HEK293T (cell line): ENCODE measurements around the gene CDK5RAP2.

Source experiments
- CTCF ChIA-PET: fragments of 350-600 bp; formaldehyde crosslinking; extraction: SDS; loops from one replicate; lab custom pipeline; 2021; ENCODE audit warnings: antibody characterized with exemption, inconsistent platforms; lab: Yijun Ruan, JAX
- POLR2A ChIA-PET: fragments of 350-600 bp; formaldehyde crosslinking; extraction: SDS; loops from one replicate; lab custom pipeline; 2020; ENCODE audit warnings: antibody characterized with exemption, inconsistent platforms; lab: Yijun Ruan, JAX
- DNase-seq: peaks from one replicate; pipeline ENCODE4 v3.0.0; 2012; ENCODE audit warnings: mixed read lengths; ENCODE audit errors: extremely low spot score
- ARNT ChIP-seq: fragments of 450-650 bp; IDR thresholded peaks from 2 replicates; pipeline ENCODE4 v1.6.1; 2017; ENCODE audit warnings: mild to moderate bottlenecking
- BHLHE40 ChIP-seq: fragments of 450-650 bp; IDR thresholded peaks from 2 replicates; pipeline ENCODE4 v1.6.1; 2016; ENCODE audit warnings: mild to moderate bottlenecking, moderate library complexity, borderline replicate concordance
- CTBP1 ChIP-seq: fragments of 450-650 bp; IDR thresholded peaks from 2 replicates; pipeline ENCODE4 v1.6.1; 2016; ENCODE audit warnings: borderline replicate concordance
- ELF4 ChIP-seq: fragments of 450-650 bp; IDR thresholded peaks from 2 replicates; pipeline ENCODE4 v1.6.1; 2017; ENCODE audit warnings: antibody characterized with exemption
- FOXA1 ChIP-seq: fragments of 450-650 bp; IDR thresholded peaks from 2 replicates; pipeline ENCODE4 v1.6.1; 2016; ENCODE audit warnings: mild to moderate bottlenecking
- FOXK2 ChIP-seq: fragments of 450-650 bp; IDR thresholded peaks from 2 replicates; pipeline ENCODE4 v1.6.1; 2016; ENCODE audit warnings: mild to moderate bottlenecking
- FOXM1 ChIP-seq: fragments of 450-650 bp; IDR thresholded peaks from 2 replicates; pipeline ENCODE4 v1.6.1; 2017; ENCODE audit warnings: mild to moderate bottlenecking, borderline replicate concordance
- HDGF ChIP-seq: fragments of 450-650 bp; IDR thresholded peaks from 2 replicates; pipeline ENCODE4 v1.6.1; 2017; ENCODE audit warnings: antibody characterized with exemption, borderline replicate concordance
- L3MBTL2 ChIP-seq: fragments of 450-650 bp; conservative IDR thresholded peaks from 2 replicates; pipeline ENCODE4 v1.6.1; 2016; ENCODE audit warnings: mild to moderate bottlenecking
- LEF1 ChIP-seq: fragments of 450-650 bp; IDR thresholded peaks from 2 replicates; pipeline ENCODE4 v1.6.1; 2017; ENCODE audit warnings: mild to moderate bottlenecking, borderline replicate concordance
- NFRKB ChIP-seq: fragments of 450-650 bp; IDR thresholded peaks from 2 replicates; pipeline ENCODE4 v1.6.1; 2016; ENCODE audit warnings: mild to moderate bottlenecking, moderate library complexity
- SP1 ChIP-seq: fragments of 450-650 bp; IDR thresholded peaks from 2 replicates; pipeline ENCODE4 v1.6.1; 2017
- SUZ12 ChIP-seq: fragments of 450-650 bp; IDR thresholded peaks from 2 replicates; pipeline ENCODE4 v1.6.1; 2016; ENCODE audit warnings: mild to moderate bottlenecking
- TARDBP ChIP-seq: fragments of 450-650 bp; IDR thresholded peaks from 2 replicates; pipeline ENCODE4 v1.6.1; 2016
- ZNF384 ChIP-seq: fragments of 450-650 bp; IDR thresholded peaks from 2 replicates; pipeline ENCODE4 v1.6.1; 2016
- TF ChIP-seq, protein P1 (sequence below): fragments of 450-650 bp; IDR thresholded peaks from 2 replicates; pipeline ENCODE4 v1.6.1; 2016

The CDK5RAP2 gene

GRCh38 chr9:120485788-120486187, 94.2 kb downstream of the CDK5RAP2 start:
- TF ChIP-seq FOXM1 = no peak
- no peak for TF ChIP-seq ELF4
- TF ChIP-seq SUZ12 = no peak
- TF ChIP-seq FOXA1 = no peak
- TF ChIP-seq TARDBP = no peak
- no peak for TF ChIP-seq NFRKB
- no peak for TF ChIP-seq HDGF
- ChIA-PET POLR2A (no interaction called here), CTCF (no interaction called here)
- DNase-seq = no peak

DNA sequence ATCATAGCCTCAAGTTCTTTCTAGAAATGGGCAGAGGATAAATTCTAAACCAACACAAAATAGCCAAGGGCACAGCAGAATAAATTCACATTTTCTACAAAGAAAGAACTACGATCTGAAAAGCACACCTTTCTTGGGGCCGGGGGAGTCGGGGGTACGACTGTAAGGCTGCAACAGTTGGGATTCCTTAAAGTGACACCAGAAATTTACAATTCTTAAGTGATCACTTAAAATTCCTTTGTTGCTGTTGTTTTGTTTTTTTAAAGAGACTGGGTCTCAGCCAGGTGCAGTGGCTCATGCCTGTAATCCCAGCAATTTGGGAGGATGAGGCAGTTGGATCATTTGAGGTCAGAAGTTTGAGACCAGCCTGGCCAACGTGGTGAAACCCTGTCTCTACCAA, 95.8 kb downstream of the CDK5RAP2 start:
- POLR2A ChIA-PET = no interaction called here
- DNase-seq = no peak
- TF ChIP-seq HDGF (no peak), FOXM1 (no peak), BHLHE40 (no peak), ZNF384 (no peak), FOXA1 (no peak), SP1 (no peak), NFRKB (no peak), ARNT (no peak), L3MBTL2 (no peak), TARDBP (no peak), FOXK2 (no peak), CTBP1 (no peak), LEF1 (no peak), SUZ12 (no peak), ELF4 (no peak)
- TF ChIP-seq, protein P1, sequence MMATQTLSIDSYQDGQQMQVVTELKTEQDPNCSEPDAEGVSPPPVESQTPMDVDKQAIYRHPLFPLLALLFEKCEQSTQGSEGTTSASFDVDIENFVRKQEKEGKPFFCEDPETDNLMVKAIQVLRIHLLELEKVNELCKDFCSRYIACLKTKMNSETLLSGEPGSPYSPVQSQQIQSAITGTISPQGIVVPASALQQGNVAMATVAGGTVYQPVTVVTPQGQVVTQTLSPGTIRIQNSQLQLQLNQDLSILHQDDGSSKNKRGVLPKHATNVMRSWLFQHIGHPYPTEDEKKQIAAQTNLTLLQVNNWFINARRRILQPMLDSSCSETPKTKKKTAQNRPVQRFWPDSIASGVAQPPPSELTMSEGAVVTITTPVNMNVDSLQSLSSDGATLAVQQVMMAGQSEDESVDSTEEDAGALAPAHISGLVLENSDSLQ = no peak
- CTCF ChIA-PET = no interaction called here

GRCh38 chr9:120482424-120483186, 97.4 kb downstream of the CDK5RAP2 start:
- POLR2A ChIA-PET = no interaction called here
- CTCF ChIA-PET = no interaction called here
- TF ChIP-seq FOXK2 (no peak), BHLHE40 (no peak), NFRKB (no peak), CTBP1 (no peak), ARNT (no peak), ELF4 (no peak), FOXM1 (no peak), LEF1 (no peak), L3MBTL2 (no peak), FOXA1 (no peak), SP1 (no peak), HDGF (no peak), SUZ12 (no peak), TARDBP (no peak), ZNF384 (no peak)
- TF ChIP-seq, protein P1 = no peak
- no peak for DNase-seq

- no peak for TF ChIP-seq NFRKB
- ChIA-PET CTCF (no interaction called here), POLR2A (no interaction called here)
- no peak for DNase-seq
Observed at GRCh38 chr9:120481846-120482245, 98.1 kb downstream of the CDK5RAP2 start.

DNA sequence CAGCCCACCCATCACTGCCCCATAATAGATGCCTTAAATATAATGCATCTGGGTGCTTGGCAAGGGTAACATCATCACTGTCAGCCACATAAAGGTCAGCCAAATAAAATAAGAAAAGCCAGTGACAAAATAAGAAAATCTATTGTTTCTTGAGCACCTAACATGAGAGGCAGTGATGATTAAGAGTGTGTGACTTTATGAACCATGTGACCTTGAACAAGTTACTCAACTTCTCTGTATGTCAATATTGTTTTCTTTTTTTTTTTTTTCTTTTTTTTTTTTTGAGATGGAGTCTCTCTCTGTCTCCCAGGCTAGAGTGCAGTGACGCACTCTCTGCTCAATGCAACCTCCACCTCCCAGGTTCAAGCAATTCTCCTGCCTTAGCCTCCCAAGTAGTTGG, 98.7 kb downstream of the CDK5RAP2 start:
- ChIA-PET POLR2A (no interaction called here), CTCF (no interaction called here)
- TF ChIP-seq HDGF = no peak
- no peak for TF ChIP-seq ELF4
- no peak for TF ChIP-seq FOXK2
- TF ChIP-seq, protein P1 = no peak
- no peak for TF ChIP-seq LEF1
- TF ChIP-seq SP1 = no peak
- no peak for TF ChIP-seq ZNF384
- TF ChIP-seq TARDBP = no peak
- no peak for TF ChIP-seq SUZ12
- no peak for TF ChIP-seq NFRKB
- TF ChIP-seq BHLHE40 = no peak
- no peak for TF ChIP-seq L3MBTL2
- no peak for TF ChIP-seq CTBP1
- TF ChIP-seq FOXM1 = no peak
- no peak for TF ChIP-seq ARNT
- no peak for TF ChIP-seq FOXA1
- no peak for DNase-seq

GRCh38 chr9:120480707-120481106, 99.3 kb downstream of the CDK5RAP2 start:
- DNase-seq = no peak
- TF ChIP-seq TARDBP (no peak), ELF4 (no peak), FOXK2 (no peak), L3MBTL2 (no peak), FOXA1 (no peak), BHLHE40 (no peak), ZNF384 (no peak), FOXM1 (no peak), NFRKB (no peak), ARNT (no peak), HDGF (no peak), SUZ12 (no peak), LEF1 (no peak), CTBP1 (no peak)
- TF ChIP-seq, protein P1 = no peak
- CTCF ChIA-PET = no interaction called here
- POLR2A ChIA-PET = no interaction called here
